ENCODE results near the gene SURF2. TPM values are rescaled to one million over a fixed set of nuclear protein-coding genes. Genes with fewer than 3 reads are reported as not detected.

SURF2 gene
- total RNA-seq, 1 experiment from 2014 or later: 18.1 TPM

GRCh38 chr9:133362359-133363044, 6.2 kb downstream of the SURF2 start:
- Histone ChIP-seq H3K4me2 (no peak overlapping the region), H3K4me3 (no peak overlapping the region), H3K79me2 (ENCODE audit: low read depth) (peaks cover 8% of the 10 kb centered on the region; the same call in 1 of the 2 replicates), H3K4me1 (replicated peaks; ENCODE audit: insufficient read depth) (peaks cover 2% of the 10 kb centered on the region), H3K27me3 (ENCODE audit: insufficient read depth, low read depth) (no peaks in the 10 kb centered on the region), H3K9me2 (ENCODE audit: insufficient read depth) (no peaks in the 10 kb centered on the region), H3K9me3 (ENCODE audit: insufficient read depth, low read depth) (no peaks in the 10 kb centered on the region), H3F3A (ENCODE audit: insufficient read depth, low read depth) (peaks cover 36% of the 10 kb centered on the region), H3K36me3 (ENCODE audit: low read depth) (peaks cover 39% of the 10 kb centered on the region), H3K27ac (no peak overlapping the region), H4K20me1 (ENCODE audit: insufficient read depth) (peaks cover 74% of the 10 kb centered on the region), H2AFZ (no peak overlapping the region)
- POLR2A ChIA-PET (ENCODE audit: unreplicated experiment): no interaction called here
- BruUV-seq (replicated peaks): TSS peak; percentile 13
- DNase-seq: no peak
- intact Hi-C loops (cut with micrococcal nuclease; ENCODE audit: unreplicated experiment): no loop called here
- CTCF ChIA-PET: interaction anchor here (0.5 kb wide), 1 partner anchor 177 kb away, joined by 3 read pairs; no protein-coding TSS in a partner anchor
- TF ChIP-seq EZH2 (IDR thresholded peaks at IDR 0.05; ENCODE audit: low read depth) (no peak), CTCF (conservative IDR thresholded peaks at IDR 0.05) (no peak)

- peaks cover 38% of the 10 kb centered on the region for H3K36me3 ChIP-seq (ENCODE audit: low read depth)
- no peak for TF ChIP-seq EZH2 (IDR thresholded peaks at IDR 0.05; ENCODE audit: low read depth)
- no peak for TF ChIP-seq CTCF (conservative IDR thresholded peaks at IDR 0.05)
- CTCF ChIA-PET: interaction anchor here (0.6 kb wide), 1 partner anchor 119 kb away, joined by 3 read pairs; no protein-coding TSS in a partner anchor
Measured at GRCh38 chr9:133366435-133366834, 10.1 kb downstream of the SURF2 start.

GRCh38 chr9:133367221-133367620, 10.9 kb downstream of the SURF2 start:
- no peak overlapping the region for H3K27ac ChIP-seq
- no TSS peak for BruUV-seq (replicated peaks)
- TF ChIP-seq EZH2 (IDR thresholded peaks at IDR 0.05; ENCODE audit: low read depth): no peak
- TF ChIP-seq CTCF (conservative IDR thresholded peaks at IDR 0.05): no peak
- no peak overlapping the region for H3K4me2 ChIP-seq
- H4K20me1 ChIP-seq (ENCODE audit: insufficient read depth): peaks cover 96% of the 10 kb centered on the region
- CTCF ChIA-PET: no interaction called here
- H3F3A ChIP-seq (ENCODE audit: insufficient read depth, low read depth): peaks cover 21% of the 10 kb centered on the region; the same call in 1 of the 2 replicates
- POLR2A ChIA-PET (ENCODE audit: unreplicated experiment): no interaction called here
- H3K4me1 ChIP-seq (replicated peaks; ENCODE audit: insufficient read depth): no peaks in the 10 kb centered on the region
- H2AFZ ChIP-seq: no peak overlapping the region
- DNase-seq: no peak
- H3K4me3 ChIP-seq: no peak overlapping the region
- intact Hi-C loops (cut with micrococcal nuclease; ENCODE audit: unreplicated experiment): no loop called here
- H3K9me3 ChIP-seq (ENCODE audit: insufficient read depth, low read depth): no peaks in the 10 kb centered on the region
- no peaks in the 10 kb centered on the region for H3K9me2 ChIP-seq (ENCODE audit: insufficient read depth)
- H3K27me3 ChIP-seq (ENCODE audit: insufficient read depth, low read depth): no peaks in the 10 kb centered on the region
- H3K36me3 ChIP-seq (ENCODE audit: low read depth): peaks cover 32% of the 10 kb centered on the region
- peaks cover 53% of the 10 kb centered on the region for H3K79me2 ChIP-seq (ENCODE audit: low read depth)

More at GRCh38 chr9:133366435-133366834, 10.1 kb downstream of the SURF2 start:
- POLR2A ChIA-PET (ENCODE audit: unreplicated experiment): no interaction called here
- intact Hi-C loops (cut with micrococcal nuclease; ENCODE audit: unreplicated experiment): no loop called here
- H3K9me2 ChIP-seq (ENCODE audit: insufficient read depth): no peaks in the 10 kb centered on the region
- H3K79me2 ChIP-seq (ENCODE audit: low read depth): peaks cover 46% of the 10 kb centered on the region
- no peaks in the 10 kb centered on the region for H3K4me1 ChIP-seq (replicated peaks; ENCODE audit: insufficient read depth)
- BruUV-seq (replicated peaks): no TSS peak
- H3F3A ChIP-seq (ENCODE audit: insufficient read depth, low read depth): peaks cover 29% of the 10 kb centered on the region
- H3K27me3 ChIP-seq (ENCODE audit: insufficient read depth, low read depth): no peaks in the 10 kb centered on the region
- no peaks in the 10 kb centered on the region for H3K9me3 ChIP-seq (ENCODE audit: insufficient read depth, low read depth)
- H4K20me1 ChIP-seq (ENCODE audit: insufficient read depth): peaks cover 96% of the 10 kb centered on the region
- no peak overlapping the region for H3K27ac ChIP-seq
- H3K4me3 ChIP-seq: no peak overlapping the region
- H2AFZ ChIP-seq: no peak overlapping the region
- DNase-seq: no peak
- H3K4me2 ChIP-seq: no peak overlapping the region
